ENCODE data around the gene TMEM144. TPM values are rescaled to one million over a fixed set of nuclear protein-coding genes. Genes with fewer than 3 reads are reported as not detected.

TMEM144 gene
- total RNA-seq, 1 experiment from 2014 or later = 6.0 TPM

GRCh38 chr4:158189422-158189821 is 20.9 kb upstream of the TMEM144 start:
- POLR2A ChIA-PET = no interaction called here
- CTCF ChIA-PET = no interaction called here
- Histone ChIP-seq H3K4me1 (ENCODE audit: control insufficient read depth, insufficient read depth, low read length) (no peaks in the 10 kb centered on the region), H3K27ac (ENCODE audit: low read length) (no peak overlapping the region), H3K4me3 (ENCODE audit: low read depth in 2 of 2, low read length in 2 of 2) (no peak overlapping the region), H3K36me3 (ENCODE audit: control insufficient read depth, insufficient read depth, low read length) (no peaks in the 10 kb centered on the region), H3K9me3 (ENCODE audit: control insufficient read depth, insufficient read depth, low read depth, low read length) (no peaks in the 10 kb centered on the region), H3K27me3 (ENCODE audit: control insufficient read depth, insufficient read depth, low read length) (no peaks in the 10 kb centered on the region)
- intact Hi-C loops (cut with micrococcal nuclease; ENCODE audit: unreplicated experiment) (no loop called here), in situ Hi-C loops (cut with HindIII; ENCODE audit: low pct_unique_long_range_greater_than_20kb, low sequenced_read_pairs) (no loop called here)
- TF ChIP-seq POLR2AphosphoS5 (IDR thresholded peaks at IDR 0.05; ENCODE audit: low read depth, low read length) (no peak), SIN3A (IDR thresholded peaks at IDR 0.05; ENCODE audit: borderline replicate concordance, insufficient read depth, low read depth, low read length) (no peak), TCF7L2 (IDR thresholded peaks at IDR 0.05; ENCODE audit: low read depth, low read length) (no peak), CTCF (IDR thresholded peaks at IDR 0.05) (no peak), REST (IDR thresholded peaks at IDR 0.05; ENCODE audit: insufficient read depth in 1 of 2, low read depth in 2 of 2, low read length in 1 of 2) (no peak)
- ATAC-seq (no peak), DNase-seq (ENCODE audit: low read depth, low spot score) (no peak)
- no TSS peak for BruUV-seq (replicated peaks)

GRCh38 chr4:158190718-158191117 is 19.6 kb upstream of the TMEM144 start:
- Histone ChIP-seq H3K4me3 (ENCODE audit: low read depth in 2 of 2, low read length in 2 of 2) (no peak overlapping the region), H3K27ac (ENCODE audit: low read length) (no peak overlapping the region), H3K36me3 (ENCODE audit: control insufficient read depth, insufficient read depth, low read length) (no peaks in the 10 kb centered on the region), H3K9me3 (ENCODE audit: control insufficient read depth, insufficient read depth, low read depth, low read length) (no peaks in the 10 kb centered on the region), H3K4me1 (ENCODE audit: control insufficient read depth, insufficient read depth, low read length) (no peaks in the 10 kb centered on the region), H3K27me3 (ENCODE audit: control insufficient read depth, insufficient read depth, low read length) (no peaks in the 10 kb centered on the region)
- ChIA-PET CTCF (no interaction called here), POLR2A (no interaction called here)
- no peak for ATAC-seq
- DNase-seq (ENCODE audit: low read depth, low spot score) = no peak
- TF ChIP-seq POLR2AphosphoS5 (IDR thresholded peaks at IDR 0.05; ENCODE audit: low read depth, low read length) (no peak), REST (IDR thresholded peaks at IDR 0.05; ENCODE audit: insufficient read depth in 1 of 2, low read depth in 2 of 2, low read length in 1 of 2) (no peak), TCF7L2 (IDR thresholded peaks at IDR 0.05; ENCODE audit: low read depth, low read length) (no peak), SIN3A (IDR thresholded peaks at IDR 0.05; ENCODE audit: borderline replicate concordance, insufficient read depth, low read depth, low read length) (no peak), CTCF (IDR thresholded peaks at IDR 0.05) (no peak)
- BruUV-seq (replicated peaks) = no TSS peak
- intact Hi-C loops (cut with micrococcal nuclease; ENCODE audit: unreplicated experiment) = loop anchor here (5.0 kb wide), 1 partner anchor 62 kb away; no protein-coding TSS in a partner anchor
- in situ Hi-C loops (cut with HindIII; ENCODE audit: low pct_unique_long_range_greater_than_20kb, low sequenced_read_pairs) = no loop called here
